ENCODE results near the gene HHAT.

DNA sequence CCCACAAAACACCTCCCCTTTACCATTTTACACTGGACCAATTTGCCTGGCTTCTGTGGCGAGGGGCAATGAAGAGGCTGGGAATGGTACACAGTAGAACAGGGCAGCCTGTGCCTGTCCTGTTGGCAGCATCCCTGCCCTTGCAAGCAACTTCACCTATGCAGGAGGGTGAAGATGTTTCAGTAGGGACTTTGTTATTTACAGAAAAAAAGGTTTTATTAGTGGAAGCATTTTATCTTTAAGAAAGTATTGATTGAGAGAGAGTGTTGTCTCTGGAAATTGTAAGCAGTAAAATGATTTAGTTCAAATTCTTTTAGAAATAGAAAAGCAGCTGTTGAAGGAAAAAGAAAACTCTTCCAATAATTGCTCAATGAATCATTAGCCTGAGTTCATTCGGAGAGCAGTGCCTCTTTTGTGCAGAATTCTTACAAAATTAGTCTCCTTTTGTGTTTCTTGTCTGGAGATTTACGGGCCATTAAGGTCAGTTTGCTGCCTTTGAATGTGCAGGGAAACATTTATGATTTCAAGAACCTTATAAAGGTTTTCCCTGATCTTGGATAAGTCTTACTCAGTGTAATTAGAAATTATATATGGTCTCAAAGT lies 49.1 kb downstream of the HHAT start:
- TF ChIP-seq, protein P1, sequence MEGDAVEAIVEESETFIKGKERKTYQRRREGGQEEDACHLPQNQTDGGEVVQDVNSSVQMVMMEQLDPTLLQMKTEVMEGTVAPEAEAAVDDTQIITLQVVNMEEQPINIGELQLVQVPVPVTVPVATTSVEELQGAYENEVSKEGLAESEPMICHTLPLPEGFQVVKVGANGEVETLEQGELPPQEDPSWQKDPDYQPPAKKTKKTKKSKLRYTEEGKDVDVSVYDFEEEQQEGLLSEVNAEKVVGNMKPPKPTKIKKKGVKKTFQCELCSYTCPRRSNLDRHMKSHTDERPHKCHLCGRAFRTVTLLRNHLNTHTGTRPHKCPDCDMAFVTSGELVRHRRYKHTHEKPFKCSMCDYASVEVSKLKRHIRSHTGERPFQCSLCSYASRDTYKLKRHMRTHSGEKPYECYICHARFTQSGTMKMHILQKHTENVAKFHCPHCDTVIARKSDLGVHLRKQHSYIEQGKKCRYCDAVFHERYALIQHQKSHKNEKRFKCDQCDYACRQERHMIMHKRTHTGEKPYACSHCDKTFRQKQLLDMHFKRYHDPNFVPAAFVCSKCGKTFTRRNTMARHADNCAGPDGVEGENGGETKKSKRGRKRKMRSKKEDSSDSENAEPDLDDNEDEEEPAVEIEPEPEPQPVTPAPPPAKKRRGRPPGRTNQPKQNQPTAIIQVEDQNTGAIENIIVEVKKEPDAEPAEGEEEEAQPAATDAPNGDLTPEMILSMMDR (IDR thresholded peaks at IDR 0.05; ENCODE audit: insufficient read depth, low read depth, low read length): no peak
- TF ChIP-seq EZH2 (IDR thresholded peaks at IDR 0.05; ENCODE audit: insufficient read depth, low read length): no peak
